Sciatic nerve (tissue), 2 donors: ENCODE data around the gene ZNF697. TPM values are rescaled to one million over a fixed set of nuclear protein-coding genes. Genes with fewer than 3 reads are reported as not detected.
"Not testable (repeated sequence)": the region's sequence is repeated elsewhere in the genome, so short reads cannot be mapped to it uniquely, and the experiment has no call there.

Experiments
- ATAC-seq: fragments of 200-7000 bp; cut with Tn5 transposase; one replicate; pipeline ENCODE4 v1.9.1; 2020; ENCODE audit warnings: mild to moderate bottlenecking, moderate library complexity
- DNase-seq: peaks from one replicate; pipeline ENCODE4 v3.0.0-alpha.2; 2020; ENCODE audit warnings: low spot score
- intact Hi-C: fragments of 100-400 bp; cut with DNase I; formaldehyde crosslinking; loops from one replicate; pipeline ENCODE4 v1.14.2; 2022
- total RNA-seq: library from RNA; stranded (reverse); fragmentation: NEBNext Ultra II Directional; extraction: Animal tissue kit (Norgen Biotek cat#: 25700); gene quantifications from one replicate; pipeline ENCODE4 v1.2.1, GENCODE V29; 2021
- donor health status: DM: no; HTN: no; CAD: no.
- donor health status: DM: no; HTN: no; CAD: no.

Gene ZNF697
- total RNA-seq, 1 donor from 2014 or later = 4.9 TPM

DNA sequence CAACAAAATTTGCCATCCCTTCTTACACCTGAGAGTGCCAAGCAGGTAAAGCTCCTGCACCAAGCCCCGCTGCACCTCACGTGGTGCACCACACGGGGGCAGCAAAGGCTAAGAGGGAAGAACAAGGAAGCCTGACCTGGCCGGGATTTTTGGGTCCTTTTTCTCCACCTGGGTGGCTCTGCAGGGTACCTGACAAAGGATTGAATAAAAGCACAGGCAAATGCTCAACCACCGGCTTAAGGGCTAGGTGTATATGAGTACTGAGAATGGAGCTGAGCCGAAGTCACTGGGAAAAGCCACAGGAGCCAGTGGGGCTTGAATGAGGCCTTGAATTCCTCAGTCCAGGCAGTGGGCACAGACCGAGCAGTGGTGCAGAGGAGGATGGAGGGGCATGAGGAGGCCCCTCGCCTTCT is 36.4 kb downstream of the ZNF697 start:
- intact Hi-C loops = loop anchor here (5.0 kb wide), 1 partner anchor 51 kb away; no protein-coding TSS in a partner anchor
- DNase-seq (peak; percentile 83), ATAC-seq (no peak)

DNA sequence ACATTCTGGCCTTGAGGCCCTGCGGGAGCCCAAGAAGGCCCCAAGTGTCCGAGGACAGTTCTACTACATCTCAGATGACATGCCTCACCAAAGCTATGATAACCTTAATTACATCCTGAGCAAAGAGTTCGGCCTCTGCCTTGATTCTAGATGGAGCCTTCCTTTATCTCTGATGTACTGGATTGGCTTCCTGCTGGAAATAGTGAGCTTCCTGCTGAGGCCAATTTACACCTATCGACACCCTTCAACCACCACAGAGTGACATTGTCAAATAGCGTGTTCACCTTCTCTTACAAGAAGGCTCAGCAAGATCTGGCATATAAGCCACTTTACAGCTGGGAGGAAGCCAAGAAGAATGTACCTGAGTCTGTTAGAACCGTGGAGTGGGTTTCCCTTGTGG is 39.2 kb downstream of the ZNF697 start:
- DNase-seq, intact Hi-C loops, ATAC-seq: not testable (repeated sequence)

DNA sequence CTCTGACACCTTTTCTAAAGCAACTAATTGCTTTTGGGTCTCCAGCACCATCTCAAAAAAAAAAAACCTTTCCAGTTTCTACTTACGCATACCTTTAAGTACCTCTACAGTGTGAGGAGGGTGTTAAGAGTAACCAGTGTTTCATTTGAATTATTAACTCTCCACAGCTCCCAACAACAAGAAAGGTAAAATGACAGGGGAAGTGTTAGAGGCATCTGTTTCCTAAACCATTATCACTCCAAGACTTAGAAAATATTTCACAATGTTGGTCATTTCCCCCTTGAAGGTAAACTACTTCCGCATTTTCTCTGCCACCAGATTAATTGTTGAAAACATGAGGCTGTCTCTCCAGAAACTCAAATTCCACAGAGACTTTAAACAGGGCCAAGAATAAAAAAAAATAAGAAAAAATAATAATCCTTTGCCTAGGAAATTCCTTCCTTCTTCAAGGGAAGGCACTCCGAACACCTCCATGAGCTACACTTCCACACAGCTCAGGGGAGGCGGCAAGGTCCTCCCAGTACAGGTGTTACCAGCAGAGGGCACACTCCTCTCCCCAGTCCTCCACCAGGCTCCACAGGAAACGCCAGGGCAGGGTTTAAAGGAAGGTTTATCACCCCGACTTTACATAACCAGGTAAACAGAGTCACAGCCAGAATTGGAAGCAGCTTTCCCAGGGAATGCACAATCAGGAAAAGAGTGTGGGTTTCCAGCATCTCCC is 40.8 kb downstream of the ZNF697 start:
- DNase-seq, ATAC-seq, intact Hi-C loops: not testable (repeated sequence)

DNA sequence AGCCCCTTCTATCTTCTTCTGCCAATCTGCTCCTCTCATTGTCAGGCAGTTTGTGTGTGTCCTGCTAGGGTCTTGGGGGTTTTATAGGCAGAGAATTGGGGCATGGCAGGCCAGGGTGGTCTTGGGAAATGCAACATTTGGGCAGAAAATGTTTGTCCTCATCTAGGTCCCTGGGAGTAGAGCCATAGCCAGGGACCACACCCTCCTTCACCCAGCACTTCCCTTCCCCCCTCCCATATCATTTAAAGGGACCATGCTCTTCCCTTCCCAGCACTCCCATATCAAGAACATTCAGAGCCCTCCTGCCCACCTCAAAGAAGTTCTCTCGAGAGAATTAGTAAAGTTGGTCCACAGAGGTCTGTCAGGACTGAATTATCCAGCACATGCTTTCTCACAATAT is 41.7 kb downstream of the ZNF697 start:
- no peak for ATAC-seq
- intact Hi-C loops = no loop called here
- no peak for DNase-seq

DNA sequence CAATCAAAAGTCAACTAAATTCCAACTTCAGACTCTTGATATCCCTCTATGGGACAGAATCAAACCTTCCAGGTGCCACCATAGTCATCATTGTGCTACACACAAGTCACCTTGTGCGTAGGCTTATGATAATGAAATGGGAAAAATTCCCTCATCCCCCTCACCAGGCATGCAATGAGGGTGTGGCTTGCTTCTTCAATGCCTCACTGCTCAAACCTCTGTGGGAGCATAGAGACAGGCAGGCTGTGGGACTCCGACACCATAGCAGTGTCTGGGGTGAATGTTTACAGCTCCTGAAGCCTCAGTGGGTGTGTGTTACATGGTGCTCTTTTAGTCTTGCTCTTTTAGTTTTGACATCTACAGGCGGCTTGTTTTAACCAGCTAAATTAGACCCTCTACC is 42.4 kb downstream of the ZNF697 start:
- intact Hi-C loops = no loop called here
- DNase-seq = no peak

DNA sequence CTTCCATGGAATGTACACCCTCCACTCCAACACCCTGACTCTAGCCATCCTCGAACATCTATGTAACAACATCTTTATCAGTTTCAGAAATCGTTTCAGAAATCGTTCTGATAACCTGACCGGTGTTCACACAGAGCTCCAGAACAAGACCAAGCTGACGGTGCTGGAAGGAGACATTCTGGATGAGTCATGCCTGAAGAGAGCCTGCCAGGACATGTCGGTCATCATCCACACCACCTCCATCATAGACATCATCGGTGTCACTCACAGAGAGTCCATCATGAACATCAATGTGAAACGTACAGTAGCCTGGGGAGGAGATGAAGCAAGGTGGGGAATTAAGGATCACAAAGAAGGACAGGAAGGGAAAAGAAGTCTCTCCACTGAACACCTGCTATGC is 43.0 kb downstream of the ZNF697 start:
- intact Hi-C loops, ATAC-seq, DNase-seq: not testable (repeated sequence)

More for the DNA sequence above, 42.4 kb downstream of the ZNF697 start:
- ATAC-seq = no peak

DNA sequence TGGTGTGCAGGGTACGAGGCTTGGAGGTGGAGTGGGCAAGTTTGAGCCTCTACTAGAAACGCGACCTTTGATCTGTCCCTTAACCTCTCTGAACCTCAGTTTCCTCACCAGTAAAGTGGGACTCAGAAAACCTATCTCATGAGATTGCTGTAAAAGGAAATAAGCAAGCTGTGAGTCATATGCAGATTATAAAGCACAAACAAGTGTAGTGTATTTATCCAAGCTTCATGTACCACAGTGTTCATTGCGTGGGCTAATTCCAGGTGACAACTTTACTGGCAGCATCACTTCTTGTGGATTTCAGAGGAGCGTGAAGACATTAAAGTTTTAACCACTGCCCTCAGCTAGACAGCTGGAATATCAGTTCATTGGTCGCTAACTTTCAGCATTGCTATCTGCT is 44.4 kb downstream of the ZNF697 start:
- DNase-seq (no peak), ATAC-seq (no peak)
- intact Hi-C loops = no loop called here

DNA sequence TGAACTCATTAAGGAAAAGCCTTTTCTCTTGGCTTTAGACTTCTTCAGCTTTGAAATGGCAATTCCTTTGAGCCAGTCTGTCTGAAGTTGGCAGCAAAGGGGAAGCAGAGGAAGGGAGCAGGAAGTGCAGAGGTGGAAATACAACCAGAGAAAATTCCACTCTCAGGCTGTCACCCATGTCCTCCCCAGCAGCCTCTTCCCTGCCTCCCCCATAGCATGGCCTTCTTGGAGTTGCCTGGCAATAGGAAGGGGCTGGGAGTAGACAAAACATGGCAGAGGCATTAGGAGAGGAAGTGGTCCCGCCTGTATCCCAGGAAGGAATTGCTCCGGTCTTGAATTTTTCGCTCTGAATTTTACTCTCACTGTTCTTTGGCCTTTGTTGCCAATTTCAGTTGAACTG is 44.8 kb downstream of the ZNF697 start:
- intact Hi-C loops, DNase-seq, ATAC-seq: not testable (repeated sequence)

DNA sequence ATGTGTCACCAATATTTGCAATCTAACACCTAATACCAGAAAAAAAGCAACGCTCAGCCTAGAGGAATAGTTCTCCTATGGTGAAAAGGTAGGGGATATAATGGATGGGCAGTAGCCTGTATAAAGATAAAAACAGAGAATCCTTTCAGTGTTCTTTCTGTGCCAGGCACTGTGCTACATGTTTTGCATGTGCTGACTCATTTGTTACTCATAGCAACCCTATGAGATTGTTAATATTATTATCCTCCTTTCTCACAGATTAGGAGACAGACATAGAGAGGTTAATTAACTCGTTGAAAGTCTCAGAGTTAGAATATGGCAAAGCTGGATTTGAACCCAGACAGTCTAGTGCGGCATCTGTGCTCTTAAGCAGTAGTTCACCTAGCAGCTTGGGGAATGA is 45.3 kb downstream of the ZNF697 start:
- DNase-seq, ATAC-seq, intact Hi-C loops: not testable (repeated sequence)

DNA sequence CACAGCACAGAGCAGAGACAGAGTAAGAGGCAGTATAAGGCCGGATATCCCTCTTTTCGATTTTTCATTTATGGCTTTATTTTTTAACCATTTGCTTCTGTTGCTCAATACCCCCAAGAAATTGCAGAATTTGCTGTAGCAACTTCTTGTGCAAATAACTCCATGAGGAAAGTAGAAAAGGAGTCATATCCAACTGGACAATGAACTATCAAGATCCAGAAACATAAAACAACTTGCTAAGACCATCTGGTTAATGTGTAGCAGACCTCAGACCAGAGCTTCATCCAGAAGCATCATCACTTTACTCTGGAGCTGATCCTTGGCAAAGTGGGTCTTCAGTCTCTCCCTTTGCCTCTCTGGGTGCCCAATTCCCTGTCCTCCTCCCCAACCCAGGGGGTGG is 45.9 kb downstream of the ZNF697 start:
- intact Hi-C loops = no loop called here
- ATAC-seq = no peak
- DNase-seq = no peak

DNA sequence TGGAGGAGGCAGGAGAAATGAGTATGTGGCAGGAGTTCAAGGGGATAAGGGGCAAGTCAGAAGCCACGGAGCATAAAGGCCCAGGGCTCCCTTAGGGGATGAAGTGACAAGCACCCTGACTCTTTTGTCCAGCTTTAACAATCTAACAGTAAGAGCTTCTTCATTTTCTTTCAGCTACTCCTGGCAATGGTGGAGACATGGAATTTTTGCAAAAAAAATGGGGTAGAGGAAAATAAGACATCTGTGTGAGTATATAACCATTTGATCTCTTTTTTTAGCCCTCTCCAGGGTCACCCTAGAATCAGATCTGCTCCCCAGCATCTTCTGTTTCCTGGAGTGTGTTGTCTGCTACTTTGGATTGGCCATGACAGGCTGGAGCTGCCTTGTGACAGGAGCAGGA is 47.1 kb downstream of the ZNF697 start:
- no peak for DNase-seq
- intact Hi-C loops = no loop called here
- ATAC-seq = no peak

DNA sequence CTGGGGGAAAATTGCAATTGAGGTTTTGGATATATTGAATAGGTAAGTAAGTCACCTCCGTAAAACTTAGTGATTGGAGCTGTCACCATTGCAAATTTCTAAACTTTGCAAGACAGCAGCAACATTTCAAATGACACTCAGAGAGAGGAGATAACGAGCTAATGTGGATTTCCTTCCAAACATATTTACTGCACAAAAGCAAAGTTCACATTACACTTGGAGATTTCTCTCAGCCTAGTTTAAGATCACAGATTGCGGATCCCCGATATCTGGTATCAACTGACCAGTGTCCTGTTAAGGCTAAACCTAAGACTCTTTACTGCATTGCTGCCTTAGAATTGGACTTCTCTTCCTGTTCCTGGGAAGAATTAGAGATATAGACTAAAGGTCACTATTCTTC is 47.5 kb downstream of the ZNF697 start:
- ATAC-seq (no peak), DNase-seq (no peak)
- intact Hi-C loops = no loop called here

DNA sequence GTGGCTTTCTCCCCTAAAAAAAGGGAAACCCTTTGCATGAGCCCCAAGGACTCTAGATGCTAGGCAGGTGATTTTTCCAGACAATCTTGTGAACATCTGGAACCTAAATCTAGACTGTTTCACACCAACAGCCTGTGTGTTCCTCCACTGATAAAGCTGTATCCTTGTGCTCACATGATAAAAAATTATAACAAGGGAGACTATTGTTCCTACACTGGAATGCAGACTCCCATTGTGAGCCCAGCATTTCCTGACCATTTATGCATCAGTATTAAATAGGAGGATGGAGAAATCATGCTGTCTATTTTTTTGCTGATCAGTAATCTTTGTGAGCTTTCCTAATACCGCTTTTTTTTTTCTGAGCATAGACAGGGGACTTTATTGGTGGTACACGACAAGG is 52.5 kb downstream of the ZNF697 start:
- intact Hi-C loops = no loop called here
- peak; percentile 84 for ATAC-seq
- no peak for DNase-seq

DNA sequence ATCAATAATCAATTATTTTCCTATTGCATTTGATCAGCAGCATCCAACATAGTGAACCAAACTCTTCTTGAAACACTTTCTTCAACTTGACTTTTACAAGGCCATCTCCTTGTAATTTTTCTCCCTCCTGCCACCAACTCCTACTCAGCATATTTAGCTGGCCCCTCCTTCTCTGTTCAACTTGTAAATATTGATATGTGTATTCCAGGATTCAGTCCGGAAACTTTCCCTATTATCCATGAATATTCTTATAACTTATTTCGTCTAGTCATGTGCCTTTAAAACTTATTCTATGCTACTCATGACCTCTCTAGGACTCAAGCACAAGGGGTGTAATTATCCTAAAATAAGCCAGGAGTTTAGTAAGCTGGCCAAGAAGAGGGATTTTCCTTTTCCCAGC is 52.9 kb downstream of the ZNF697 start:
- no peak for DNase-seq
- ATAC-seq = peak; percentile 59
- intact Hi-C loops = no loop called here

DNA sequence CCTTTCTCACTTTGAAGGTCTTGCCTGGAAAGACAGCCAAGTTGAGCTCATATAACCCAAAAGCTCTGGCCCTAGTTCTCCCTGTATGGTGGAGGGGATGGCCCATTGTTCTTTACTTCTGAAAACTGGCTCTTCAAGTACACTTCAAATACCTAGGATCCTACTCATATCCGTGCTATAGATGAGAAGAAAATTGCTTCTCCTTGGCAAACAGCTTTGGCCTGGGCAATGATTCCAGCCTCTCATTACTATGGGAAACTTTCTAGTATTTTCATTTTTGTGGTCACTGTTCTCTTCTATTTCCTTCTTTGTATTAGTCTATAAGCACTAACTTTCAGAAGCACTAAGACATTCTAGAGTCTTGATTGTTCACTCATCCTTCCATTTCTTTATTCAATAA is 53.7 kb downstream of the ZNF697 start:
- DNase-seq = no peak
- ATAC-seq = no peak
- intact Hi-C loops = no loop called here

DNA sequence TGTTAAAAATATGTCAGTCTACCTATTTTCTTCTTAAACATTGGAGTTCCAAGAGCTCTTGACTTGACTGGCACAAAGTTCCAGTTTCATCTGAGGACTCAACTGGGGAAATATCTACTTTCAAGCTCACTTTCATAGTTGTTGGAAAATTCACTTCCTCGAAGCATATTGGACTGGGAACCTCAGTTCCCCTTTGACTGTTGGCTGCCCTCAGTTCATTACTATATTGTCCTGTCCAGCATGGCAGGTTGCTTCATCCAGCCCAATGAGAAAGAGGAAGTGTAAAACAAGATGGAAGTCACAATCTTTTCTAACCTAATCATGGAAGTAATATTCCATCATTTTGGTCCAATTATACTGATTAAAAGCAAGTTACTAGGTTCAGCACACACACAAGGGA is 54.3 kb downstream of the ZNF697 start:
- ATAC-seq = no peak
- intact Hi-C loops = no loop called here
- no peak for DNase-seq

DNA sequence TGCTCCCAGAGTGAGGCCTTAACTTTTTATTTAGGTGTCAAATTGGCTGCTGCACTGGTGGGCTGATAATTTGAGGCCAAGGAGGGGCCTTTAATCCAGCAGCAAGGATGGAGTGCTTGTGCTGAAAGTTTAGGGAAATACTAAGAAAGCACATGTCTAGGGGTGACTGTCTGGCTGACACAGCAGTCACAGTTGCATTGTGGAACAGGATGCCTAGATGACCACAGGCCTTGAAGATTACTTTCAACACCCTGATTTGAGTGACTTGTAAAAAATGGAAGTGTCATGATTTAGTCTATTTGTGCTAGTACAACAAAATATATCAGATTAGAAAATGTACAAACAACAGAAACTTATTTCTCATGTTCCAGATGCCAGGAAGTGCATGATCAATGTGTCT is 57.7 kb downstream of the ZNF697 start:
- no peak for DNase-seq
- intact Hi-C loops = no loop called here
- no peak for ATAC-seq

DNA sequence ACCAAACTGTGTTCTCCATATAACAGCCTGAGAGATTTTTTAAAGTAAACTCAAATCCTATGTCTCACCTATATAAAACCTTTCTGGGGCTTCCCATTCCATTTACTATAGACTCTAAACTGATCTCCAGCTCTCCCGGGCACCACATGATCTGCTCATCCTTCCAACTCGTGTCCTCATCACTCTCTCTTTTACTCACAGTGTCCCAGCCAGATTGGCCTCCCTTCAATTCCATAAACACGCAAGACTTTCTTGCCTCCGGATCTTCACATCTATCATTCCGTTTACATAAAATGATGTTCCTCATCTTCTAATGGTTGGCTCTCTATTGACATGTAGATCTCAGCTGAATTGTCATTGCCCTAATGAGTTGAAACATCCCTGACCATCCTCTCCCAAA is 59.4 kb downstream of the ZNF697 start:
- ATAC-seq = no peak
- intact Hi-C loops = no loop called here
- DNase-seq = no peak

DNA sequence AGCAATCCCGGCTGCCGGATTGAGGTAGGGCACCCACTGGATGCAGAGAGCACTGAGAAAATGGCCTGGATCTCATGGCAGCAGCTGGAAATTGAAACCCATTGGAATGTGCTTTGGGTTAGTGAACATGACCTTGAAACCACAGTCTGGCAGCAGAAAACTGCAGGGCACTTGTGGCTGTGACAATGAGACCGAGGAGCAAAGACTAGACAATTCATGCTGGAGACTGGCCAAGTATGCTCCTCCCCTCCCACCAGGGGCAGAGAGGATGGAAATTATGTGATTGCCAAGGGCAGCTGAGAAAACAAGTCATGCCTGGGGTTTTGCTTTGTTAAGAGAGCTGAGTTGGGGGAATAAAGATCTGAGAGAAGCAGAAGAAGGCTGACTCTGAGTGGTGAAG is 60.7 kb downstream of the ZNF697 start:
- ATAC-seq (peak; percentile 61), DNase-seq (no peak)
- intact Hi-C loops = no loop called here

DNA sequence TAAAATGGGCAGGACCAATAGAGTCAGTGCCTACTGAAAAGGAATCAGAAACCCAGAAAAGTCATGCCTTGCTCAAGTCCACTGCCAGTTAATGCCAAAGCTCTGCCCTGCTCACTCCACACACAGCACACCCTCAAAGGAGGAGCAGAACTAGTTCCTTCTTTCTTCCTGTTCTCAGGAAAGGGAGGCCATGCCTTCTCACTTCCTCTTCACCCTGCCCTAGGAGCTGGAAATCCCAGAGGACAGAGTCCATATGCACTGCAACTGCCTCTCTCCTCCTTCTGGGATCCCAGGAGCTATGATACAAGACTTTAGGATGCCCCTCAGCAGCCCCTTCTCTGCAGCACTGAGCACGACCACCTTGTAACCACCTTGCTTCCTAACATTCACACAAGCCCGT is 62.3 kb downstream of the ZNF697 start:
- ATAC-seq, DNase-seq, intact Hi-C loops: not testable (repeated sequence)

DNA sequence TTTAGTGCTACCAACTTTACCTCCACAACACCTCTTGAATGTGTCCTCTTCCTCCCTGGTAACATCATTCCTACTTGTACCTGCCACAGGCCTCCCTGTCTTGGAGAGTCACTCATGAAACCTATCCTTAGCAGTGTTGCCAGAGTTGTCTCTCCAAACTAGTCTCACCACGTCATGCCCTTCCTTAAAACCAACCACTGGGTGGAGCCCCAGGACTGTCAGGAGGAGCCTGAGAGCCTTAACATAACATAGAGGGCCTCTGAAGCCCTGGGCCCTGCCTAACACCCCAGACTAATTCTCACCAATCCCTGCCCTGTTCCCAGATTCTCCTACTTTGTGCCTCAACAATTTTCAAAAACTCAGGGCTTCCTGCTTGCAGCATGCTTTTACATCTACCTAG is 65.3 kb downstream of the ZNF697 start:
- ATAC-seq (peak; percentile 91), DNase-seq (peak; percentile 70)
- intact Hi-C loops = no loop called here
